ENCODE measurements around the gene RAX2. TPM values are rescaled to one million over a fixed set of nuclear protein-coding genes. Genes with fewer than 3 reads are reported as not detected.

RAX2 gene
- total RNA-seq, 1 donor from 2014 or later, result not detected

DNA sequence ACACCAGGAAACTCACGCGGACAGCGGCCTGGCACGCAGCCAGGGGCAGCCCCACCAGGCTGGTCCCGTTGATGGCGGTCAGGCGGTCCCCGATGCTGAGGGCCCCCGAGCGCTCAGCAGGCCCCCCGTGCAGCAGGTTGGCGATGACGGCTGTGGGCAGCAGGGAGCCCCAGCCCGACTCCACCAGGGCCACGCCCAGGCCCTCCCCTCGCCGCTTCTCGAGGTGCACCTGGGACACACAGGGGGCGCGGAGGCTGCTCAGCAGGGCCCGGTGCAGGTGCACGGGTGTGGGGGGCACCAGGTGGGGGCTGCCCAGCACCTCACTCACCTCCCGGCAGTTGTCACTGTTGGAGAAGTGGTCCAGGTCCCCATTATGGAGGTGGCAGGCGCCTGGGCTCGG, 19.5 kb downstream of the RAX2 start:
- H3K27me3 Mint-ChIP-seq, result no peaks in the 10 kb centered on the region
- no peak for DNase-seq (ENCODE audit: low spot score, unreplicated experiment)
- no peaks in the 10 kb centered on the region for H3K4me1 Mint-ChIP-seq (ENCODE audit: low read depth)
- peaks cover 13% of the 10 kb centered on the region for H3K36me3 Mint-ChIP-seq (ENCODE audit: insufficient read depth)
- no peaks in the 10 kb centered on the region for H3K9me3 Mint-ChIP-seq (ENCODE audit: low read depth)
- TF ChIP-seq, protein P1, sequence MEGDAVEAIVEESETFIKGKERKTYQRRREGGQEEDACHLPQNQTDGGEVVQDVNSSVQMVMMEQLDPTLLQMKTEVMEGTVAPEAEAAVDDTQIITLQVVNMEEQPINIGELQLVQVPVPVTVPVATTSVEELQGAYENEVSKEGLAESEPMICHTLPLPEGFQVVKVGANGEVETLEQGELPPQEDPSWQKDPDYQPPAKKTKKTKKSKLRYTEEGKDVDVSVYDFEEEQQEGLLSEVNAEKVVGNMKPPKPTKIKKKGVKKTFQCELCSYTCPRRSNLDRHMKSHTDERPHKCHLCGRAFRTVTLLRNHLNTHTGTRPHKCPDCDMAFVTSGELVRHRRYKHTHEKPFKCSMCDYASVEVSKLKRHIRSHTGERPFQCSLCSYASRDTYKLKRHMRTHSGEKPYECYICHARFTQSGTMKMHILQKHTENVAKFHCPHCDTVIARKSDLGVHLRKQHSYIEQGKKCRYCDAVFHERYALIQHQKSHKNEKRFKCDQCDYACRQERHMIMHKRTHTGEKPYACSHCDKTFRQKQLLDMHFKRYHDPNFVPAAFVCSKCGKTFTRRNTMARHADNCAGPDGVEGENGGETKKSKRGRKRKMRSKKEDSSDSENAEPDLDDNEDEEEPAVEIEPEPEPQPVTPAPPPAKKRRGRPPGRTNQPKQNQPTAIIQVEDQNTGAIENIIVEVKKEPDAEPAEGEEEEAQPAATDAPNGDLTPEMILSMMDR (IDR thresholded peaks at IDR 0.05; ENCODE audit: unreplicated experiment), result no peak
- H3K4me3 Mint-ChIP-seq (ENCODE audit: low read depth), result no peak overlapping the region
- no peak overlapping the region for H3K27ac Mint-ChIP-seq

DNA sequence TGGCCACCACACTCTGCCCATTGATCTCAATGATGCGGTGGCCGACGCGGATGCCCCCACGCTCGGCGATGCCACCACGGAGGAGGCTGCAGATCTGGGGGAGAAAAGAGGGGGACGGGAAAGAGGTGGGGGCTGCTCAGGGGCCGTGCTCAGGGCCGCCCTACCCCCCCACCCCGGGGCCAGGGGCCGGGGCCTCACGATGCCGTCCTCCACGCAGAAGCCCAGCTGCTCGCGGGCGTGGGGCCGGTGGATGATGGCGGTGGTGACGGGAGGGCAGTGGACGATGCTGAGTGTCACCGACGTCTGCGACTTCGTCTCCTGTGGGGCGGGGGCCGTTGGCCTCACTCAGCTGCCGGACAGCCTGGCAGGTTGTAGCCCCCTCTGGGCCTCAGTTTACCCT, 20.8 kb downstream of the RAX2 start:
- DNase-seq (ENCODE audit: low spot score, unreplicated experiment), result no peak
- H3K27ac Mint-ChIP-seq, result no peak overlapping the region
- TF ChIP-seq, protein P1 (IDR thresholded peaks at IDR 0.05; ENCODE audit: unreplicated experiment), result no peak
- no peaks in the 10 kb centered on the region for H3K4me1 Mint-ChIP-seq (ENCODE audit: low read depth)
- no peak overlapping the region for H3K4me3 Mint-ChIP-seq (ENCODE audit: low read depth)
- H3K9me3 Mint-ChIP-seq (ENCODE audit: low read depth), result no peaks in the 10 kb centered on the region
- H3K36me3 Mint-ChIP-seq (ENCODE audit: insufficient read depth), result peaks cover 13% of the 10 kb centered on the region
- H3K27me3 Mint-ChIP-seq, result no peaks in the 10 kb centered on the region

DNA sequence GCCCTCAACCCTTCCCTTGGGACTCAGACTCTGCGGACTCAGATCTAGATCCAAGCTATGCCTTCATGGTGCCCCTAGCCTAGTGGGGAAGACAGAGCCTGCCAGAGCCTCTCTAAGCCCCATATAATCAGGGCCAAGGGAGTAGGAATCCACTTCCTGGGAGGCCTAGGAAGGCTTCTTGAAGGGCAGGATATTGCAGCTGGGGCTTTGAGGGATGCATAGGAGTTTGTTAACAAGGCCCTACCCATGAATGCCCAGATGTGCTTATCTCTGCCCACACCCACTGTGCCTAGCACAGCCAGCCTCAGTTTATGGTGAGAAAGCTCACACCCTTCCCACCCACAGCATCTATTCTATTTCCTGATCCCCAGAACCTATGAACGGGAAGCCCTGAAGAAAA, 21.8 kb downstream of the RAX2 start:
- DNase-seq (ENCODE audit: low spot score, unreplicated experiment), result no peak
- peaks cover 13% of the 10 kb centered on the region for H3K36me3 Mint-ChIP-seq (ENCODE audit: insufficient read depth)
- no peak overlapping the region for H3K27ac Mint-ChIP-seq
- H3K27me3 Mint-ChIP-seq, result no peaks in the 10 kb centered on the region
- no peak overlapping the region for H3K4me3 Mint-ChIP-seq (ENCODE audit: low read depth)
- H3K9me3 Mint-ChIP-seq (ENCODE audit: low read depth), result no peaks in the 10 kb centered on the region
- no peaks in the 10 kb centered on the region for H3K4me1 Mint-ChIP-seq (ENCODE audit: low read depth)
- TF ChIP-seq, protein P1 (IDR thresholded peaks at IDR 0.05; ENCODE audit: unreplicated experiment), result no peak

DNA sequence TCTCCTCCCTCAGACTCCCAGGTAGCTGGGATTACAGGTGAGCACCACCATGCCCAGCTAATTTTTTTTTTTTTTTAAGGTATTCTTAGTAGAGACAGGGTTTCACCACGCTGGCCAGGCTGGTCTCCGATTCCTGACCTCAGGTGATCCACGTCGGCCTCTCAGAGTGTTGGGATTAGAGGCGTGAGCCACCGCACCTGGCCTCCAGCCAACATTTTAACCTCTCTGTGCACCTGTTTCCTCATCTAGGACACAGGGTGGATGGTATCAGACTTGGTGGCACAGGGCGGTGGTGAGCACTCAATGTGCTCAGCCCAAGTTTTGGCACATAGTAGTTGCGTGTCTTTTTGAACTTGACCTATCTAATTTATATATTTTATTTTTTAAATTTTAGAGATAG, 23.1 kb downstream of the RAX2 start:
- DNase-seq (ENCODE audit: low spot score, unreplicated experiment), result no peak
- Mint-ChIP-seq H3K27ac (no peak overlapping the region), H3K27me3 (no peaks in the 10 kb centered on the region), H3K36me3 (ENCODE audit: insufficient read depth) (peaks cover 8% of the 10 kb centered on the region), H3K4me3 (ENCODE audit: low read depth) (no peak overlapping the region), H3K9me3 (ENCODE audit: low read depth) (no peaks in the 10 kb centered on the region), H3K4me1 (ENCODE audit: low read depth) (peaks cover 2% of the 10 kb centered on the region)
- TF ChIP-seq, protein P1 (IDR thresholded peaks at IDR 0.05; ENCODE audit: unreplicated experiment), result no peak

DNA sequence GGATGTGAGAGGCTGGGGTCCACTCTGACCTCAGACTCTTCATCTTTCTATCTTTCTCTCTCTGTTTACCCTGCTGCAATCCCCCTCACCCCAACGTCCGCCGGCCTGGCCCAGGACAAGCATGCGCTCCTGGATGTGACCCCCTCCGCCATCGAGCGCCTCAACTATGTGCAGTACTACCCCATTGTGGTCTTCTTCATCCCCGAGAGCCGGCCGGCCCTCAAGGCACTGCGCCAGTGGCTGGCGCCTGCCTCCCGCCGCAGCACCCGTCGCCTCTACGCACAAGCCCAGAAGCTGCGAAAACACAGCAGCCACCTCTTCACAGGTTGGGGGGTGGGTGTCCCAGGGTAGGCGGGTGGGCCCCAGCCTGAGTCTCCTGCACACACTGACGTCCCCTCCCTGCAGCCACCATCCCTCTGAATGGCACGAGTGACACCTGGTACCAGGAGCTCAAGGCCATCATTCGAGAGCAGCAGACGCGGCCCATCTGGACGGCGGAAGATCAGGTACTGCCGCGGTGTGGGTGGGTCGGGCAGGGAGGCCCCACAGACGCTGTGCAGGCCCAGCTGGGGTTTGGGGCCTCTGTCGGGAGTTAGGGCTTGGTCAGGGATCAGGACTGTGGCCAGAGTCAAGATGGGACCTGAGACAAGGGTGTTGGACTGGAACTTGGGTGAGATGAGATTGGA, 25.5 kb downstream of the RAX2 start:
- DNase-seq (ENCODE audit: low spot score, unreplicated experiment), result no peak
- TF ChIP-seq, protein P1 (IDR thresholded peaks at IDR 0.05; ENCODE audit: unreplicated experiment), result no peak
- Mint-ChIP-seq H3K9me3 (ENCODE audit: low read depth) (no peaks in the 10 kb centered on the region), H3K27ac (no peak overlapping the region), H3K36me3 (ENCODE audit: insufficient read depth) (peaks cover 6% of the 10 kb centered on the region), H3K27me3 (no peaks in the 10 kb centered on the region), H3K4me1 (ENCODE audit: low read depth) (peaks cover 3% of the 10 kb centered on the region), H3K4me3 (ENCODE audit: low read depth) (no peak overlapping the region)

Data from progenitor cell of endocrine pancreas (in vitro differentiated cells).